Panc1 (cell line): Measurements from ENCODE around the gene ZBTB7C. TPM values are rescaled to one million over a fixed set of nuclear protein-coding genes. Genes with fewer than 3 reads are reported as not detected.
A peak's percentile ranks its signal among the peaks of the same experiment; 100 is the strongest.

ENCODE experiments used
- ATAC-seq: fragments of 200-7000 bp; cut with Tn5 transposase; 2 replicates; pipeline ENCODE4 v1.9.1; 2020; ENCODE audit warnings: mild to moderate bottlenecking, moderate library complexity
- BruUV-seq: library from RNA; stranded (reverse); fragments of 400-500 nt; replicated peaks from 2 replicates; lab custom pipeline; 2021; lab: Mats Ljungman, UMichigan
- CTCF ChIA-PET: fragments of 300-600 bp; sonication (Branson Sonifier 250); formaldehyde crosslinking; loops from one replicate; lab custom pipeline; 2022; ENCODE audit warnings: antibody characterized with exemption; lab: Charles Lee
- POLR2A ChIA-PET: fragments of 300-600 bp; sonication (Branson Sonifier 250); formaldehyde crosslinking; loops from one replicate; lab custom pipeline; 2022; ENCODE audit warnings: antibody characterized with exemption; lab: Charles Lee
- DNase-seq: peaks from one replicate; pipeline ENCODE4 v3.0.0-alpha.2; 2010; ENCODE audit warnings: low read depth, low spot score
- H3K27ac ChIP-seq: 2 replicates; pipeline ENCODE4 v1.5.1; 2011; ENCODE audit warnings: mild to moderate bottlenecking, low read length, inconsistent platforms
- H3K27me3 ChIP-seq: fragments of 200-500 bp; sonication (Bioruptor generic); 2 replicates; pipeline ENCODE4 v1.6.0; 2014; ENCODE audit warnings: low read length, inconsistent platforms; ENCODE audit not compliant: control insufficient read depth, insufficient read depth
- H3K36me3 ChIP-seq: fragments of 200-500 bp; sonication (Bioruptor generic); 2 replicates; pipeline ENCODE4 v1.5.1; 2014; ENCODE audit warnings: inconsistent platforms, mild to moderate bottlenecking, low read length, moderate library complexity; ENCODE audit not compliant: control insufficient read depth, insufficient read depth
- H3K4me1 ChIP-seq: 2 replicates; pipeline ENCODE4 v1.5.1; 2011; ENCODE audit warnings: inconsistent platforms, mild to moderate bottlenecking, low read length, moderate library complexity; ENCODE audit not compliant: control insufficient read depth, insufficient read depth
- H3K4me3 ChIP-seq, 2 experiments: 2 replicates each; pipeline ENCODE4 v1.5.1; 2011 to 2012; ENCODE audit warnings: low read depth in 2 of 2, low read length in 2 of 2, mild to moderate bottlenecking in 2 of 2, inconsistent platforms in 1 of 2, moderate library complexity in 1 of 2
- H3K9me3 ChIP-seq: fragments of 200-500 bp; sonication (Bioruptor generic); 2 replicates; pipeline ENCODE4 v1.5.1; 2014; ENCODE audit warnings: low read depth, mild to moderate bottlenecking, inconsistent platforms, low read length, moderate library complexity; ENCODE audit not compliant: control insufficient read depth, insufficient read depth
- POLR2AphosphoS5 ChIP-seq: IDR thresholded peaks from 2 replicates; pipeline ENCODE4 v1.6.1; 2012; ENCODE audit warnings: mild to moderate bottlenecking, low read depth, low read length, moderate library complexity
- SIN3A ChIP-seq: IDR thresholded peaks from 2 replicates; pipeline ENCODE4 v1.6.1; 2012; ENCODE audit warnings: low read depth, mild to moderate bottlenecking, low read length, moderate library complexity, borderline replicate concordance; ENCODE audit not compliant: insufficient read depth
- TCF7L2 ChIP-seq: IDR thresholded peaks from 2 replicates; pipeline ENCODE4 v1.6.1; 2011; ENCODE audit warnings: mild to moderate bottlenecking, low read depth, low read length, inconsistent platforms
- in situ Hi-C: cut with HindIII; loops from 2 replicates; pipeline ENCODE4 v1.10.0; 2016; ENCODE audit warnings: low sequenced_read_pairs, low pct_unique_long_range_greater_than_20kb
- intact Hi-C: fragments of 100-400 bp; cut with micrococcal nuclease; formaldehyde crosslinking; loops from one replicate; pipeline ENCODE4 v1.10.0; 2022; ENCODE audit not compliant: unreplicated experiment
- total RNA-seq: library from RNA; stranded (reverse); gene quantifications from one replicate; pipeline ENCODE4 v1.2.1, GENCODE V29; 2021; ENCODE audit not compliant: unreplicated experiment
- TF ChIP-seq, protein P1 (sequence below), 2 experiments: IDR thresholded peaks; 2 replicates each; pipeline ENCODE4 v1.6.1; 2011 to 2012; ENCODE audit warnings: low read depth in 2 of 2, control low read depth in 1 of 2, low read length in 1 of 2, mild to moderate bottlenecking in 1 of 2, moderate library complexity in 1 of 2; ENCODE audit not compliant: insufficient read depth in 1 of 2
- TF ChIP-seq, protein P2 (sequence below): fragments of 450-650 bp; IDR thresholded peaks from 2 replicates; pipeline ENCODE4 v1.5.1; 2017; ENCODE audit warnings: mild to moderate bottlenecking

Gene ZBTB7C
- total RNA-seq, 1 experiment from 2014 or later: 0.03 TPM

DNA sequence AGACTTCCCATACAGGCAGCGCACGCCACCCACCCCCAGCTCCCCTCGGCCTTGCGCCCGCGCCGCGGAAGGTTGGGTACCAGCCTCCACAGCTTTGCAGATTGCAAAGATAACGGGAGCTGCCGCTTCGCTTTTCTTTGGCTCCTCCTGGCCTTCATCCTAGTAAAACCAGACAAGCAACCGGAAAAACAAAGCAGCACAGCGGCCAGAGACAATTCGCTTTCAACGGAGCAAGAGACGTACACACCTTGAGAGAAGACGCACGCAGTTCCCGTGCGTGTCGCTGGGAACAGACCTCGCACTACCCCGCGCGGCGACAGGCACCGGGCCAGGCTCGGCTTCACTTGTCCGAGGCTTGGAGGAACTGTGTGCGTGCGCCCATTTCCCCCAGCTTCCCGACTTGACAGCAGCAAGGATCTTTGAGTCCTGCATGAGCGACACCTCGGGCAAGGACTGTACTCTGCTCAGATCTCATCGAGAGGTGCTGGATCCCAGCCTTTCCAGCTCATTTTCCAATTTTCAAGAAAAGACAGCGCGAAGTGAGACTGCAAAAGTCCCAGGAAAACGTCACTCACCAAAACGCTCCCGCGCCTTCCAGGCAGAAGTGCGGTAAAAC, 964 bp downstream of the ZBTB7C start:
- intact Hi-C loops: no loop called here
- no peak for TF ChIP-seq POLR2AphosphoS5
- no peak for TF ChIP-seq SIN3A
- TF ChIP-seq, protein P1, sequence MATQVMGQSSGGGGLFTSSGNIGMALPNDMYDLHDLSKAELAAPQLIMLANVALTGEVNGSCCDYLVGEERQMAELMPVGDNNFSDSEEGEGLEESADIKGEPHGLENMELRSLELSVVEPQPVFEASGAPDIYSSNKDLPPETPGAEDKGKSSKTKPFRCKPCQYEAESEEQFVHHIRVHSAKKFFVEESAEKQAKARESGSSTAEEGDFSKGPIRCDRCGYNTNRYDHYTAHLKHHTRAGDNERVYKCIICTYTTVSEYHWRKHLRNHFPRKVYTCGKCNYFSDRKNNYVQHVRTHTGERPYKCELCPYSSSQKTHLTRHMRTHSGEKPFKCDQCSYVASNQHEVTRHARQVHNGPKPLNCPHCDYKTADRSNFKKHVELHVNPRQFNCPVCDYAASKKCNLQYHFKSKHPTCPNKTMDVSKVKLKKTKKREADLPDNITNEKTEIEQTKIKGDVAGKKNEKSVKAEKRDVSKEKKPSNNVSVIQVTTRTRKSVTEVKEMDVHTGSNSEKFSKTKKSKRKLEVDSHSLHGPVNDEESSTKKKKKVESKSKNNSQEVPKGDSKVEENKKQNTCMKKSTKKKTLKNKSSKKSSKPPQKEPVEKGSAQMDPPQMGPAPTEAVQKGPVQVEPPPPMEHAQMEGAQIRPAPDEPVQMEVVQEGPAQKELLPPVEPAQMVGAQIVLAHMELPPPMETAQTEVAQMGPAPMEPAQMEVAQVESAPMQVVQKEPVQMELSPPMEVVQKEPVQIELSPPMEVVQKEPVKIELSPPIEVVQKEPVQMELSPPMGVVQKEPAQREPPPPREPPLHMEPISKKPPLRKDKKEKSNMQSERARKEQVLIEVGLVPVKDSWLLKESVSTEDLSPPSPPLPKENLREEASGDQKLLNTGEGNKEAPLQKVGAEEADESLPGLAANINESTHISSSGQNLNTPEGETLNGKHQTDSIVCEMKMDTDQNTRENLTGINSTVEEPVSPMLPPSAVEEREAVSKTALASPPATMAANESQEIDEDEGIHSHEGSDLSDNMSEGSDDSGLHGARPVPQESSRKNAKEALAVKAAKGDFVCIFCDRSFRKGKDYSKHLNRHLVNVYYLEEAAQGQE (IDR thresholded peaks at IDR 0.05; ENCODE audit: insufficient read depth in 1 of 2, low read depth in 2 of 2, low read length in 1 of 2): no peak
- no peak for TF ChIP-seq TCF7L2
- TF ChIP-seq, protein P2, sequence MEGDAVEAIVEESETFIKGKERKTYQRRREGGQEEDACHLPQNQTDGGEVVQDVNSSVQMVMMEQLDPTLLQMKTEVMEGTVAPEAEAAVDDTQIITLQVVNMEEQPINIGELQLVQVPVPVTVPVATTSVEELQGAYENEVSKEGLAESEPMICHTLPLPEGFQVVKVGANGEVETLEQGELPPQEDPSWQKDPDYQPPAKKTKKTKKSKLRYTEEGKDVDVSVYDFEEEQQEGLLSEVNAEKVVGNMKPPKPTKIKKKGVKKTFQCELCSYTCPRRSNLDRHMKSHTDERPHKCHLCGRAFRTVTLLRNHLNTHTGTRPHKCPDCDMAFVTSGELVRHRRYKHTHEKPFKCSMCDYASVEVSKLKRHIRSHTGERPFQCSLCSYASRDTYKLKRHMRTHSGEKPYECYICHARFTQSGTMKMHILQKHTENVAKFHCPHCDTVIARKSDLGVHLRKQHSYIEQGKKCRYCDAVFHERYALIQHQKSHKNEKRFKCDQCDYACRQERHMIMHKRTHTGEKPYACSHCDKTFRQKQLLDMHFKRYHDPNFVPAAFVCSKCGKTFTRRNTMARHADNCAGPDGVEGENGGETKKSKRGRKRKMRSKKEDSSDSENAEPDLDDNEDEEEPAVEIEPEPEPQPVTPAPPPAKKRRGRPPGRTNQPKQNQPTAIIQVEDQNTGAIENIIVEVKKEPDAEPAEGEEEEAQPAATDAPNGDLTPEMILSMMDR: no peak
- Histone ChIP-seq H3K9me3 (no peaks in the 10 kb centered on the region), H3K36me3 (no peaks in the 10 kb centered on the region), H3K27ac (no peak overlapping the region), H3K27me3 (peaks cover 19% of the 10 kb centered on the region), H3K4me3 (peak overlapping the region; percentile 6 to 47; a peak in 2 of 4 replicates), H3K4me1 (no peaks in the 10 kb centered on the region)
- DNase-seq (no peak), ATAC-seq (no peak)
- ChIA-PET POLR2A (no interaction called here), CTCF (no interaction called here)
- in situ Hi-C loops: no loop called here
- BruUV-seq: no TSS peak

DNA sequence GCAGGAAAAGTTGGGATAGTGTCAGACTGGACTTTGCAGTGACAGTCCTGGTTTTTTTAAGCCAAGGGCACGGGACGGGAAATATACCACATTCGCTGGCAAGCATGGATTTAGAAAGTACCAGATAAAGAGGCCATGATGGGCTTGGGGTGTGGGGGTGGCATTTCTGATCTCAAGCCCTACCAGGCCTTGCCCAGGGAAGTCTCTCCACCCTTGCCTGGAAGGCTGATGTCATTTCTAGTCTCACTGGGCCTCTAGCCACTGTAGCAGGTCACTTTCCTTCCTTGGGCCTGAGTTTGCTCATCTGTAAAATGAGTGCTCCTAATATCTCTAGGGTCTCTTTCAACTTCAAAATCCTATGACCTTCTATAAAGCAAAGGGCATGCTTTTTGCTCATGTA, 1.8 kb downstream of the ZBTB7C start:
- Histone ChIP-seq H3K4me3 (no peak overlapping the region), H3K36me3 (no peaks in the 10 kb centered on the region), H3K9me3 (no peaks in the 10 kb centered on the region), H3K4me1 (no peaks in the 10 kb centered on the region), H3K27me3 (peaks cover 17% of the 10 kb centered on the region), H3K27ac (no peak overlapping the region)
- TF ChIP-seq SIN3A: no peak
- TF ChIP-seq, protein P1 (IDR thresholded peaks at IDR 0.05; ENCODE audit: insufficient read depth in 1 of 2, low read depth in 2 of 2, low read length in 1 of 2): no peak
- TF ChIP-seq POLR2AphosphoS5: no peak
- TF ChIP-seq TCF7L2: no peak
- TF ChIP-seq, protein P2: no peak
- no TSS peak for BruUV-seq
- ATAC-seq (no peak), DNase-seq (no peak)
- ChIA-PET CTCF (no interaction called here), POLR2A (no interaction called here)
- in situ Hi-C loops (no loop called here), intact Hi-C loops (no loop called here)
